Measurements from ENCODE around the gene MROH2A. TPM values are rescaled to one million over a fixed set of nuclear protein-coding genes. Genes with fewer than 3 reads are reported as not detected.

Gene MROH2A
- total and polyA plus RNA-seq, 2 donors: 0.32 to 7.3 TPM

DNA sequence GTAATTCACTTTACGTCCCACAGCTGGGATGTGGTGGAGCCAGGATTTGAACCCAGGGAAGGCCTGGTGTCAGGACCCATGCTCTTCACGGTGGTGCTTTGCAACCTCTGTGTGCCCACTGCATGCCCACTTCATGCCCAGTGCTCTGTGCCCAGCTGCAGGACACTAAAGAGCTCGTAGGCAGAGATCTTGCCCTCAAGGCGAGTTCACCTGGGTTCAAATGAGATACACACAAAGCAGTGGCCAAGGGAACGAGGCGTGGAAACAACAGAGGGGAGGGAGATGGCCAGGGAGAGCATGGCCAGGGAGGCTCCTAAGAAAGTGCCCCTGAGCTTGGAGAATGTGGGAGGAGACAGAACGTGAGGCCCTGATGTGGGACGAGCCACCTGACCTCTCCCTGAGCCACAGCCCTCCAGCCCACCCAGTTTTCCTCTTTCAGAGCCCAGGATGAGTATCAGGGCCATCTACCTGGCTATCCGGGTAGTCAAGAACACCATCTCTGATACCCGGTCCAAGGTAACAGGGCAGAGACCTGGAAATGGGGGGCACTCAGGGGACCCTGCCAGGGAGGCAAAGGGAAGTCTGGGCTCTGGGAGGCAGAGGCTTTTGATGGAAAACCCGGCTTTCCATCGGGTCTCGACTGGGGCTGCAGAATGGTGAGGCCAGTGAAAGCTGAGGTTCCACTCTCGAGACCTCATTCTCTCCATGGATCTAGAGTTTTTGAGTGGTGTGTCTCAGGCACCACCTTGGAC is 20.4 kb downstream of the MROH2A start:
- DNase-seq (ENCODE audit: extremely low spot score): no peak
- no peak overlapping the region for H3K4me3 ChIP-seq (ENCODE audit: low read depth, low read length)
- H3K36me3 ChIP-seq (ENCODE audit: insufficient read depth): no peaks in the 10 kb centered on the region
- no peak overlapping the region for H3K27ac ChIP-seq (ENCODE audit: low read depth)
- no peaks in the 10 kb centered on the region for H3K4me1 ChIP-seq (ENCODE audit: insufficient read depth)
- WGBS: 81% methylated on average over 14 of the region's 14 CpGs

DNA sequence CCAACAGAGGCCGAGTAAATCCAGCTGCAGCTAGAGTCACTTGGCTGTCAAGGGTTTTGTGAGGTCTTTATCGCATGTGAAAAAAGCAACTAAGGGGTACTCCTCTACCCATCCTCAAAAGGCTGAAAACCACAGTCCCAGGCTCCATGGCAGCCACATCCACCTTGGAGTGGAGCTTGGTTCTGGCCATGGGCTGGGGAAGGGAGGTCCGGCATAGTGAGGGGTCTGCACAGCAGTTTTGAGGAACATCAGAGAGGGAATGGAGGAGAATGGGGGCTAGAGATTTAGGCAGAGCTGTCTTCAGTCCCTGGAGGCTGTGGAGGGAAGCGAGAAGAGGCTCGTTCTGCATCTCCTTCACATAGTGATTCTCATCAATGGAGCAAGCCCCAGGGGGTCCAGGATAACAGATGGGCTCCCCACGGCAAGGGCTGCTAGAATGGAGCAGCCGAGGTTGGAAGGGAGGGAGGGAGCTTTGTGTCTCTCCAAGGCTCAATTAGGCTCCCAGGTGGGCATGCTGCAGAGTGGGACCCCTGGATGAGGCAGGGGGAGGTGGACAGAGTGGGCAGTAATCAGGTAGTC is 21.0 kb downstream of the MROH2A start:
- WGBS: 62% methylated on average over 7 of the region's 7 CpGs

DNA sequence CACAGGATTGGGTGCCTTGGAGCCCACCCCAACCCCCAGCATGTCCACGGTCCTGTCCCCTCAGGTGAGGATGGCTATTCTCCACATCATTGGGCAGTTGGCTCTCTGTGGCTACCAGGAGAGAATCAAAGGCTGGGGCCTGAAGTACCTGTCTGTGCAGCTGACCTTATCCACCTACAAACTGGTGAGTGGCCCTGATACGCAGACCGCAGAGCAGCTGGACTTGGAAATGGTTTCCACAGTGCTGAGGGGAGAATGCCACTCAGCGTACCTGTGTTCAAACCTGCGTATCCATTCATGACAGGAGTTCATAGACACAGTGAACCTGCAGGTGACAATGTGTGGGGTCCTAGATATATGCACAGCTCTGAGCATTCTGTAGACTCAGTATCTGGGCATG is 21.6 kb downstream of the MROH2A start:
- Histone ChIP-seq H3K4me3 (ENCODE audit: low read depth, low read length) (no peak overlapping the region), H3K4me1 (ENCODE audit: insufficient read depth) (no peaks in the 10 kb centered on the region), H3K27ac (ENCODE audit: low read depth) (no peak overlapping the region), H3K36me3 (ENCODE audit: insufficient read depth) (no peaks in the 10 kb centered on the region)
- DNase-seq (ENCODE audit: extremely low spot score): no peak
- 53% methylated on average over 5 of the region's 5 CpGs for WGBS

More for the DNA sequence above, 21.0 kb downstream of the MROH2A start:
- no peak for DNase-seq (ENCODE audit: extremely low spot score)
- no peak overlapping the region for H3K4me3 ChIP-seq (ENCODE audit: low read depth, low read length)
- no peak overlapping the region for H3K27ac ChIP-seq (ENCODE audit: low read depth)
- H3K4me1 ChIP-seq (ENCODE audit: insufficient read depth): no peaks in the 10 kb centered on the region
- no peaks in the 10 kb centered on the region for H3K36me3 ChIP-seq (ENCODE audit: insufficient read depth)

DNA sequence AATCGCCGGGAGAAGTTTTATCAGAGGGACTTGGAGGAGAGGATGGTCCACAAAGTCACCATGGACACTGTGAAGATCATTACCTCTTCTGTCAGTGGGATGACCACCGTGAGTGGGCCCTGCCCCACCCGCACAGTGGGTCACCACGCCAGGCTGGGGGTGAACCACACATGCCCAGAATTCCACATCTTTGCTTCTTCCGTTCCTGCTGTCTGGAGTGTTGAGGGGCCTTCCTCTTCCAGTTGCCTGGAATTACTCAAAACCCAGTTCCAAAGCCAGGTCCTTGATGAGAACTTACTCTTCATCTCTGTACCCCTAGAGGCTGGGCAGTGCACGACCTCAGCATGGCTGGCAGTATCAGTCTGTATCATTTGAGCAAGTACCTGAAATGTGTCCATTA is 22.1 kb downstream of the MROH2A start:
- DNase-seq (ENCODE audit: extremely low spot score): no peak
- H3K4me3 ChIP-seq (ENCODE audit: low read depth, low read length): no peak overlapping the region
- no peak overlapping the region for H3K27ac ChIP-seq (ENCODE audit: low read depth)
- H3K36me3 ChIP-seq (ENCODE audit: insufficient read depth): no peaks in the 10 kb centered on the region
- no peaks in the 10 kb centered on the region for H3K4me1 ChIP-seq (ENCODE audit: insufficient read depth)
- 77% methylated on average over 7 of the region's 7 CpGs for WGBS

DNA sequence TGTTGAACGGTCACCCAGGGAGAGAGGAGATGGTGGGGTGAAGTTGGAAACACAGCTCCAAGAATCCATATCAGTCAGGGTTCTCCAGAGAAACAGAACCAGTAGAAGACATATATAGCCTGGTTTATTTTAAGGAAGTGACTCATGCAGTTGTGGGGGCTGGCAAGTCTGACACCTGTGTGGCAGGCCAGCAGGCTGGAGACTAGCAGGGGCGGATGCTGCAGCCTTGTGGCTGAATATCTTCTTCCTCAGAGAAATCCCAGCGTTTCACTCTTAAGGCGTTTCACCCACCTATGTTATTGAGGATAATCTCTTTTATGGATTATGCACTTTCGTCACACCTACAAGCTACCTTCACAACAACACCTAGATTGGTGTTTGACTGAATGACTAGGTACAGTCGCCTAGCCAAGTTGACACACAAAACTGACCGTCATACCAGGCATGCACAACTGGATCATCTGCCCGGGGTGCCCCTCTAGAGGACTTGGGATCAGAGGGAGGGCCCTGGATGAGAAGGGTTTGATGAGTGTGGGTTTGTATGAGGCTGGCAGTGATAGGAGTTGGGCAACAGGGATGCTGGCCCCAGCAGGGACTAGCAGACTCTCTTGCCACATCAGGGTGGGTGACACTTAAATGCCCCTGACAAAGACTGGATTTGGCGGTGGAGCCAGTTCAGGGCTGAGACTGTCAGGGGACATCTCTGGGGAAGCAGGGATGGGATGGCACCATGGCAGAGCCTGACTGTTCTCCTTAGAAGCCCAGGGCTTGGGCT is 23.4 kb downstream of the MROH2A start:
- WGBS: 80% methylated on average over 9 of the region's 9 CpGs
- H3K4me1 ChIP-seq (ENCODE audit: insufficient read depth): no peaks in the 10 kb centered on the region
- H3K4me3 ChIP-seq (ENCODE audit: low read depth, low read length): no peak overlapping the region
- H3K36me3 ChIP-seq (ENCODE audit: insufficient read depth): no peaks in the 10 kb centered on the region
- DNase-seq (ENCODE audit: extremely low spot score): no peak
- H3K27ac ChIP-seq (ENCODE audit: low read depth): no peak overlapping the region

DNA sequence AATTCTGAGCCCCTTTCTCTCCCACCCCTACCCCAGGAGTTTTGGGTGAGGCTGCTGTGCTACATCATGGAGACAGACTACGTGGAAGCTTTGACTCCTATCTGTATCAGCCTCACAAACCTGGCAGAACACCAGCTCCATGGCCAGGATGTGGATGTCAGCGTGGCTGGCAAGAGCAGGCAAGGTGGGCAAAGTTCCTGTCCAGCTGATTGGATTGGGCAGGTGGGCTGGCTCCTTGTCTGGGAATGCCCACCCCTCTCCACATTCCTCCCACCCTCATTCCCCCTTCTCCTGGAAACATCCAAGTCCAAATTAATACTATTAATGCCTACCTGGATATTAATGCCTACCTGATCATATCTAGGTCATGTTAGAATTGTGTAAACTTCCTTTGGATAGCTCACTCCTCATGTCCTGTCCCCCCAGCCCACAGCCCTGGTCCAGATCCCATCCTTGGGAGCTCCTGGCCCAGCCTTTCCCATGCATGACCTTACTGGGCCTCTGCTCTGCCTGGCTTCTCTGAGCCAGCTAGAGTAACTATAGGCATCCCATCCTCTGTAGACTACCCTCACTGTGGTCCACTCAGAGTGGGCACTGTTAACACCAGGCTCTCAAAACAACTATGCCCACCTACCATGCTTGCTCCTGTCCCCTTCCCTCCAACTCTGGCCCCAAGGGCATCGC is 24.1 kb downstream of the MROH2A start:
- no peak overlapping the region for H3K4me3 ChIP-seq (ENCODE audit: low read depth, low read length)
- no peak for DNase-seq (ENCODE audit: extremely low spot score)
- no peaks in the 10 kb centered on the region for H3K36me3 ChIP-seq (ENCODE audit: insufficient read depth)
- no peak overlapping the region for H3K27ac ChIP-seq (ENCODE audit: low read depth)
- WGBS: 68% methylated on average over 3 of the region's 3 CpGs
- no peaks in the 10 kb centered on the region for H3K4me1 ChIP-seq (ENCODE audit: insufficient read depth)

DNA sequence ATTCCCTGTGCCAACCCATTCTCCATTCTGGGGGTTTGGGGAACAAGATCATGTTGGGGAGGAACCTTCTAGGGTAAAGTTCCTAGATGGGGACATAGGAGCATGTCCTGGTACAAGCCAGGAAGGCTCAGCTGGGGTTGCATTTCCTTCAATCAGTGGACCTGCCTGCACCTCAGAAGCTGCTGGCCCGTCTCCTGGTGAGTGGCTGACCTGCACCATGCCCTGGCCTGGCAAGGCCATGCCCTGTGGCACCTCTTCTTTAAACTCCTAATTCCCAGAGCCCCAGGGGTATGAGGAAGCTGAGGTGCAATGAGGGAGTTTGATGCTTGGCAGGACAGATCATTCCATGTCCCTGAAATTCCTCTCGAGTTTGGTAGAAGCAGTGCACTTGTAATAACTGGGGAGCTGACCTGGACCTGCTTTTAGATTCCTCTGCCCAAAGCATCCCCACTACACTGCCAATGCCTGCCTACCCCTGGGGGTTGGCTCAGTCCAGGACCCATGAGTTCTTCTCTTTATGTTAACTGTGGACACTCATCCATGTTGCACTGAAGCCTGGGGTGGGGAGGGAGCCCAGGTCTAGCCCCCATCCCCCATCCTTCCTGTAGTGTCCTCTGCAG is 25.3 kb downstream of the MROH2A start:
- Histone ChIP-seq H3K4me1 (ENCODE audit: insufficient read depth) (no peaks in the 10 kb centered on the region), H3K4me3 (ENCODE audit: low read depth, low read length) (no peak overlapping the region), H3K27ac (ENCODE audit: low read depth) (no peak overlapping the region), H3K36me3 (ENCODE audit: insufficient read depth) (no peaks in the 10 kb centered on the region)
- 65% methylated on average over 2 of the region's 2 CpGs for WGBS
- no peak for DNase-seq (ENCODE audit: extremely low spot score)

DNA sequence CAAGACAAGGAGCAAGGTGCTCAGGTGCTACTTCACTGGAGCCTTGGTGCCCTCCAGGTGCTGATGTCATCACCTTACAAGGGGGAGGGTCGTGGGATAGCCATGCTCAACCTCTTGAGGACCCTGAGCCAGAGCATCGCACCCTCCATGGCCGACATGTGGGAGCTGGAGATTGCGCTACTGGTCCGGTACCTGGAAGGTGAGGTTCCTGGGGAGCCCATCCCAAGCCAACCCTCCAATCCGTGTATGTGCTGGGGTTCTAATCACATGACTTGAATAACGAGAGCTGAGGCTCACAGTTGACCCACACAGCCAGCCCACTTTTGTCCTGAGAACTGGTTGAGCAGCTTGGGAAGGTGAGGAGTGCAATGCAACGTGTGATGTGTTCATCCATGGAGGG is 25.9 kb downstream of the MROH2A start:
- Histone ChIP-seq H3K4me3 (ENCODE audit: low read depth, low read length) (no peak overlapping the region), H3K4me1 (ENCODE audit: insufficient read depth) (no peaks in the 10 kb centered on the region), H3K36me3 (ENCODE audit: insufficient read depth) (no peaks in the 10 kb centered on the region), H3K27ac (ENCODE audit: low read depth) (no peak overlapping the region)
- DNase-seq (ENCODE audit: extremely low spot score): no peak
- 73% methylated on average over 8 of the region's 8 CpGs for WGBS

DNA sequence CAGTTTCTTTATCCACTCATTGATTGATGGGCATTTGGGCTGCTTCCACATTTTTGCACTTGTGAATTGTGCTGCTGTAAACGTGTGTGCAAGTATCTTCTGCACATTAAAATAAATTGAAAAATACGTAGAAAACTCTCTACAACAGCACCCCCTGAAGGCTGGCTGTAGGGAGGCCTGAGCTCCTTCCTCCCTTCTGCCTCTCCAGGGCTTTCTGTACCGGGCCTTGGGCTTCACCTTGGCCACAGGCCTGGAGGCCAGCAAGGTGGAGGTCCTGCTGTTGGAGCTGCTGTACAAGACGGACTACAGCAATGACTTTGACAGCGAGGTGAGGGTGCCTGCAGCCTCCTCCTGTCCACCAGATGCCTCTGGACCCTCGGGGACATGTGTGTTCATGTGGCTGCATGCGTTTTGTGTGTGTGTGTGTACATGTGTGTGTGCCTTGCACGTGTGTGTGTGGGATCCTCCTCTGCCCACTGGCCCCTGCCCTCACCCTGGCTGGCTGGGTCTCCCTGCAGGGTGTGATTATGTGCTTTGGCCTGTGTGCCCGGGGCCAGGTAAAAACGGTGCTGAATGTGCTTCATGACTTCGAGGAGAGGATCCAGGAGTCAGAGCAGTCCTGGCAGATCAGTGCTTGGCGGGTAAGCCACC is 29.2 kb downstream of the MROH2A start:
- H3K4me3 ChIP-seq (ENCODE audit: low read depth, low read length): no peak overlapping the region
- DNase-seq (ENCODE audit: extremely low spot score): no peak
- H3K4me1 ChIP-seq (ENCODE audit: insufficient read depth): no peaks in the 10 kb centered on the region
- no peak overlapping the region for H3K27ac ChIP-seq (ENCODE audit: low read depth)
- WGBS: 71% methylated on average over 12 of the region's 12 CpGs
- no peaks in the 10 kb centered on the region for H3K36me3 ChIP-seq (ENCODE audit: insufficient read depth)

DNA sequence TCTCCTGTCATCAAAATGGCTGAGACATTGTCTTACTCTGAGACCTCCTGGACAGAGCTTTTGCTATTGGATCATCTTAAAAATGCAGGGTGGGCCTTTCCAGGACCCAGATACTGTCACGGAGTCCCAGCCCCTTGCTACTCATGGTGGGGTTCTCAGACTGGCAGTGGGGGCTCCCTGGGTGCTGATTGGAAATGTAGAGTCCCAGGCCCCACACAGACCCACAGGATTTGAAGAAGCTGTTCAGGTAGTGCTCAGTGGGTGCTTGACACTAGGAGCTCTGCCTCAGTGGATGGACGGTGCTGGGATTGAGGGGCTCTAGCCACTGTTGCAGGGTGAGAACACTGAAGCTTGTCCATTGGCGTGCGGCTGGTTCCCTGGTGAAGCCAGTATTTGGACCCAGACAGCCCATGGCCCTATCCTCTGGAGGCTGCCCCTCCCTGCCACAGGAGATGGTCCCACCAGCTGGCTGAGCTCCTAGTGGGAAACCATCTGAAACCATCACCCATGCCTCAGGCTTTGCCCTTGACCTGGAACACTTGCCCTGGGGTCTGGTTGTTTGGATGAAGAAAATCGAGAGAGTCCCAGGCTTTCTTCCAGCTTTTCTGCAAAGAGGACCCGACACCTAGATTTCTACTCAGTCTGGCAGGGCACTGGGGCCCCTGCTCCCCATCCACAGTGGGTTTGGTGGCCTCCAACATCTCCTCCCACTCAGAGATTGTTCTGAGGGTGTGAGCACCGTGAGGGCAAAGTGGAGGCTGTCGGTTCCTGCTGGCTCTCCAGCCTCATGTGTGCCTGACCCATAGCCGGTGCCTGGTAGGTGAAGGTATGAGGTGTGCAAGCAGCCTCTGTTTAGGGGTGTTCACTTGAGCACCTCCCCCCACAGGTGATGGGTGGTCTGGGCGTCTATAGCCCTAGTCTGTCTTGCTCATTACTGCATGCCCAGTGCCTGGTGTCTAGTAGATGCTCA is 30.1 kb downstream of the MROH2A start:
- 80% methylated on average over 10 of the region's 10 CpGs for WGBS
- H3K4me1 ChIP-seq (ENCODE audit: insufficient read depth): no peaks in the 10 kb centered on the region
- DNase-seq (ENCODE audit: extremely low spot score): no peak

DNA sequence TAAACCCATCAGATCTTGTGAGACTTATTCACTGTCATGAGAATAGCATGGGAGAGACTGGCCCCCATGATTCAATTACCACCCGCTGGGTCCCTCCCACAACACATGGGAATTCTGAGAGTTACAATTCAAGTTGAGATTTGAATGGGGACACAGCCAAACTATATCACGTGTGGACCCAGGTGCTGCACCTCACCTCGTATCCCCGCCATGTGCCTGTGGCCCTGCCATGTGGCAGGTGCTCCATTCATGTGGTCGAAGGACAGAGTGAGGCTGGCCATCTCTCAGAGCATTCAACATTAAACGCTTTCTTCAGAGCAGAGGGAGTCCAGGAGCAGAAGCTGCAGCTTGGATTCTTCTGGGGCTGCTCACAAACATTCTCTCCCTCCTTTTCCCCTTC is 32.3 kb downstream of the MROH2A start:
- no peak overlapping the region for H3K4me3 ChIP-seq (ENCODE audit: low read depth, low read length)
- H3K27ac ChIP-seq (ENCODE audit: low read depth): no peak overlapping the region
- H3K36me3 ChIP-seq (ENCODE audit: insufficient read depth): no peaks in the 10 kb centered on the region
- no peaks in the 10 kb centered on the region for H3K4me1 ChIP-seq (ENCODE audit: insufficient read depth)
- DNase-seq (ENCODE audit: extremely low spot score): no peak
- 89% methylated on average over 6 of the region's 6 CpGs for WGBS

More for the DNA sequence above, 30.1 kb downstream of the MROH2A start:
- Histone ChIP-seq H3K4me3 (ENCODE audit: low read depth, low read length) (no peak overlapping the region), H3K36me3 (ENCODE audit: insufficient read depth) (no peaks in the 10 kb centered on the region), H3K27ac (ENCODE audit: low read depth) (no peak overlapping the region)

DNA sequence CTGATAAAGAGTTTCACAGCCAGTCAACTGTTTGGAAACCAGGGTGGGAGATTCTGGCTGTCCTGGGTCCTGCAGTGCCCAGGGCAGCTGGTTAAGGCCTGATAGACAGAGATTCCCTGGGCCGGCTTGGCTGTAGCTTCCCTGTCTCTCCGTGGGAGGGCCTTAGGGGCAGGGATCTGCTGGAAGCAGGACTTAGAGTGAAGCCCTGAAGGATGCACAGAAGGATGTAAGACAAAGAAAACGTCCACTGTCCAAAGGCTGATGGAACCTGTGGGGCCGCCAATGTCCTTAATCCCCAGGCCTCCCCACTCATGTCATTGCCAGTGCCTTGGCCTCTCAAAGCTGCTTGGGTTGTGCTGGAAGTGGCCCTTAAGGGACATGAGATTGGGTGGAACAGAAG is 33.0 kb downstream of the MROH2A start:
- no peaks in the 10 kb centered on the region for H3K36me3 ChIP-seq (ENCODE audit: insufficient read depth)
- WGBS: 67% methylated on average over 4 of the region's 4 CpGs
- no peaks in the 10 kb centered on the region for H3K4me1 ChIP-seq (ENCODE audit: insufficient read depth)
- no peak for DNase-seq (ENCODE audit: extremely low spot score)
- H3K27ac ChIP-seq (ENCODE audit: low read depth): no peak overlapping the region
- no peak overlapping the region for H3K4me3 ChIP-seq (ENCODE audit: low read depth, low read length)

Measured in urinary bladder (tissue), 4 donors.